IMR-90 (cell line): ENCODE data around the gene KLF7.

Experiments
- CEBPB ChIP-seq: IDR thresholded peaks from 2 replicates; pipeline ENCODE4 v1.6.1; 2012; ENCODE audit warnings: low read depth, low read length, improper control_type of control experiment
- CHD1 ChIP-seq: IDR thresholded peaks from 2 replicates; pipeline ENCODE4 v1.6.1; 2012; ENCODE audit warnings: low read depth, low read length, improper control_type of control experiment
- CTCF ChIP-seq: conservative IDR thresholded peaks from 2 replicates; pipeline ENCODE4 v1.5.1; 2012; ENCODE audit warnings: mild to moderate bottlenecking, low read depth, low read length, improper control_type of control experiment
- ELK1 ChIP-seq: fragments of 150-350 bp; IDR thresholded peaks from 2 replicates; pipeline ENCODE4 v1.6.1; 2016; ENCODE audit warnings: low read depth, mild to moderate bottlenecking, low read length, moderate library complexity, borderline replicate concordance
- FOS ChIP-seq: fragments of 150-350 bp; IDR thresholded peaks from 2 replicates; pipeline ENCODE4 v1.6.1; 2016; ENCODE audit warnings: low read depth, low read length
- MAFK ChIP-seq: IDR thresholded peaks from 2 replicates; pipeline ENCODE4 v1.6.1; 2012; ENCODE audit warnings: low read depth, low read length, improper control_type of control experiment
- MAZ ChIP-seq: IDR thresholded peaks from 2 replicates; pipeline ENCODE4 v1.6.1; 2012; ENCODE audit warnings: low read depth, mild to moderate bottlenecking, low read length, improper control_type of control experiment, moderate library complexity, borderline replicate concordance
- MXI1 ChIP-seq: IDR thresholded peaks from 2 replicates; pipeline ENCODE4 v1.6.1; 2012; ENCODE audit warnings: low read depth, mild to moderate bottlenecking, low read length, moderate library complexity, borderline replicate concordance
- NFE2L2 ChIP-seq: fragments of 150-350 bp; IDR thresholded peaks from 2 replicates; pipeline ENCODE4 v1.6.1; 2016; ENCODE audit warnings: low read depth, mild to moderate bottlenecking, low read length
- POLR2A ChIP-seq: IDR thresholded peaks from 2 replicates; pipeline ENCODE4 v1.6.1; 2012; ENCODE audit warnings: mild to moderate bottlenecking, low read depth, low read length
- RAD21 ChIP-seq: IDR thresholded peaks from 2 replicates; pipeline ENCODE4 v1.6.1; 2012; ENCODE audit warnings: low read length, improper control_type of control experiment
- RFX5 ChIP-seq: IDR thresholded peaks from 2 replicates; pipeline ENCODE4 v1.8.0; 2012; ENCODE audit warnings: low read depth, mild to moderate bottlenecking, low read length, moderate library complexity
- SMC3 ChIP-seq: fragments of 150-350 bp; IDR thresholded peaks from 2 replicates; pipeline ENCODE4 v1.6.1; 2016; ENCODE audit warnings: low read depth, mild to moderate bottlenecking, antibody characterized with exemption, low read length, moderate library complexity
- USF2 ChIP-seq: fragments of 150-350 bp; IDR thresholded peaks from 2 replicates; pipeline ENCODE4 v1.6.1; 2017; ENCODE audit warnings: mild to moderate bottlenecking, antibody characterized with exemption, low read length, low read depth

DNA sequence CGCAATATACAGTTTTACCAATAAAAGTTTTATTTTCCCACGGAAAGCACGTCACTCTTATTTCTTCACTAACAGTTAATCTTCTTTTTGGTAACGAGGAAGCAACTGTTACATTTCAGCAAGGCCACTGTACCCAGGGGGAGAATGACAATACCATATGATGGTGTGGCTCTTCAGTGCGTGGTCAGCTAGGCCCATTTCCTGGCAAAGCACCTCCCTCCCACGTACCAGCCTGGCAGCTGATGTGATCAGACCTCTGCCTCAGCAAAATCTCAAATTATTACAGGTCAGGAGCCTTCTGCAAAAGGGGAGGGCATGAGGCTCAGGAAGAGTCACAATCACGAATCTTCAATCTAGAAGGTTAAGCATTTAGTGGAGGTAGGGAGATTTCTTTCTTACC, 55.4 kb downstream of the KLF7 start:
- no peak for TF ChIP-seq CTCF
- TF ChIP-seq POLR2A: no peak
- TF ChIP-seq RFX5: no peak
- TF ChIP-seq CEBPB: no peak
- TF ChIP-seq RAD21: no peak
- TF ChIP-seq ELK1: no peak
- TF ChIP-seq NFE2L2: no peak
- no peak for TF ChIP-seq MAZ
- no peak for TF ChIP-seq MXI1
- no peak for TF ChIP-seq MAFK
- no peak for TF ChIP-seq USF2
- no peak for TF ChIP-seq SMC3
- no peak for TF ChIP-seq CHD1
- no peak for TF ChIP-seq FOS
